Vagina (tissue), 2 donors: ENCODE data around the gene OR10V1.

Source experiments
- CTCF ChIP-seq, 3 experiments: fragments of 450-650 bp in 2 of 3; fragments of 200-600 bp in 1 of 3; sonication (generic) in 1 of 3; IDR thresholded peaks; one replicate each; pipeline ENCODE4 v1.5.1; 2017 to 2019; ENCODE audit warnings: antibody characterized with exemption in 3 of 3, mild to moderate bottlenecking in 2 of 3, moderate library complexity in 2 of 3
- POLR2A ChIP-seq, 2 donors: fragments of 450-650 bp; IDR thresholded peaks; one replicate each; pipeline ENCODE4 v1.6.1; 2017; ENCODE audit warnings: antibody characterized with exemption in 2 of 2, mild to moderate bottlenecking in 2 of 2, moderate library complexity in 2 of 2
- POLR2AphosphoS5 ChIP-seq, 2 donors: sonication (generic); formaldehyde crosslinking; IDR thresholded peaks; one replicate each; pipeline ENCODE4 v1.9.0; 2017; ENCODE audit warnings: antibody characterized with exemption in 2 of 2, mild to moderate bottlenecking in 2 of 2, low read depth in 1 of 2; ENCODE audit not compliant: insufficient read depth in 1 of 2

GRCh38 chr11:59674291-59674690 lies 39.4 kb downstream of the OR10V1 start:
- TF ChIP-seq POLR2A (IDR thresholded peaks at IDR 0.05) (no peak), CTCF (IDR thresholded peaks at IDR 0.05) (no peak), POLR2AphosphoS5 (IDR thresholded peaks at IDR 0.05; ENCODE audit: insufficient read depth in 1 of 2, low read depth in 1 of 2) (no peak)
